Activated CD8-positive, alpha-beta T cell treated with anti-CD3 and anti-CD28 coated beads for 36 hours (primary cell): ENCODE measurements around the gene EVI2B. TPM values are rescaled to one million over a fixed set of nuclear protein-coding genes. Genes with fewer than 3 reads are reported as not detected.

ENCODE experiments used
- ATAC-seq: fragments of 200-7000 bp; cut with Tn5 transposase; one replicate; pipeline ENCODE4 v1.10.0; 2021; ENCODE audit warnings: mild to moderate bottlenecking, moderate library complexity
- CTCF ChIA-PET: fragments of 350-600 bp; sonication (Branson Sonifier 250); formaldehyde crosslinking; loops from one replicate; lab custom pipeline; 2021; ENCODE audit warnings: antibody characterized with exemption; lab: Charles Lee
- POLR2A ChIA-PET: fragments of 350-600 bp; sonication (Branson Sonifier 250); formaldehyde crosslinking; loops from one replicate; lab custom pipeline; 2021; ENCODE audit warnings: antibody characterized with exemption; lab: Charles Lee
- DNase-seq: peaks from one replicate; pipeline ENCODE4 v3.0.0-alpha.2; 2020
- H3K27ac Mint-ChIP-seq: one replicate; pipeline ENCODE4 v1.8.0; 2021; ENCODE audit warnings: mild to moderate bottlenecking, mixed read lengths
- H3K27me3 Mint-ChIP-seq: one replicate; pipeline ENCODE4 v1.8.0; 2021; ENCODE audit warnings: mixed read lengths
- H3K36me3 Mint-ChIP-seq: one replicate; pipeline ENCODE4 v1.8.0; 2021; ENCODE audit warnings: low read depth, mixed read lengths
- H3K4me1 Mint-ChIP-seq: one replicate; pipeline ENCODE4 v1.8.0; 2021; ENCODE audit warnings: low read depth, mixed read lengths
- H3K4me3 Mint-ChIP-seq: one replicate; pipeline ENCODE4 v1.8.0; 2021; ENCODE audit warnings: mild to moderate bottlenecking, moderate library complexity, mixed read lengths
- H3K9me3 Mint-ChIP-seq: one replicate; pipeline ENCODE4 v1.8.0; 2021; ENCODE audit warnings: mixed read lengths
- CTCF ChIP-seq: fragments of 200-600 bp; IDR thresholded peaks from one replicate; pipeline ENCODE4 v1.8.0; 2022; ENCODE audit warnings: antibody characterized with exemption, mild to moderate bottlenecking
- intact Hi-C: fragments of 100-400 bp; cut with micrococcal nuclease; formaldehyde crosslinking; loops from one replicate; pipeline ENCODE4 v1.10.0; 2022
- total RNA-seq, 2 experiments: library from RNA; stranded (reverse); gene quantifications; one replicate each; pipeline ENCODE4 v1.2.3, GENCODE V29; 2021

The EVI2B gene
- total RNA-seq, 2 experiments from 2014 or later = 15.0 to 16.4 TPM

GRCh38 chr17:31295489-31295871 is 18.4 kb downstream of the EVI2B start:
- DNase-seq (no peak), ATAC-seq (no peak)
- intact Hi-C loops = no loop called here
- Mint-ChIP-seq H3K27ac (no peak overlapping the region), H3K27me3 (no peaks in the 10 kb centered on the region), H3K4me1 (peaks cover 5% of the 10 kb centered on the region), H3K36me3 (peaks cover 3% of the 10 kb centered on the region), H3K9me3 (no peaks in the 10 kb centered on the region), H3K4me3 (no peak overlapping the region)
- POLR2A ChIA-PET = no interaction called here
- no peak for TF ChIP-seq CTCF
- CTCF ChIA-PET = interaction anchor here (0.9 to 1.1 kb wide), 2 partner anchors 10 to 41 kb away, joined by 3 to 4 read pairs; no protein-coding TSS in a partner anchor

- CTCF ChIA-PET = interaction anchor here (0.9 to 1.5 kb wide), 3 partner anchors 9 to 227 kb away, joined by 3 to 4 read pairs (median 3); no protein-coding TSS in a partner anchor
- no peak for TF ChIP-seq CTCF
- H3K36me3 Mint-ChIP-seq = peaks cover 3% of the 10 kb centered on the region
- no peak for ATAC-seq
- no peak for DNase-seq
- H3K4me1 Mint-ChIP-seq = peaks cover 10% of the 10 kb centered on the region
- POLR2A ChIA-PET = no interaction called here
- no peak overlapping the region for H3K27ac Mint-ChIP-seq
- H3K4me3 Mint-ChIP-seq = no peak overlapping the region
- intact Hi-C loops = no loop called here
- no peaks in the 10 kb centered on the region for H3K27me3 Mint-ChIP-seq
- no peaks in the 10 kb centered on the region for H3K9me3 Mint-ChIP-seq
Observed at GRCh38 chr17:31294820-31295488, 18.9 kb downstream of the EVI2B start.

- POLR2A ChIA-PET = no interaction called here
- no peak overlapping the region for H3K27ac Mint-ChIP-seq
- ATAC-seq = no peak
- peaks cover 3% of the 10 kb centered on the region for H3K36me3 Mint-ChIP-seq
- DNase-seq = no peak
- H3K4me1 Mint-ChIP-seq = peaks cover 7% of the 10 kb centered on the region
- H3K4me3 Mint-ChIP-seq = no peak overlapping the region
- intact Hi-C loops = no loop called here
- no peaks in the 10 kb centered on the region for H3K9me3 Mint-ChIP-seq
- TF ChIP-seq CTCF = no peak
- CTCF ChIA-PET = interaction anchor here (1.0 to 1.5 kb wide), 2 partner anchors 9 to 226 kb away, joined by 3 to 5 read pairs; no protein-coding TSS in a partner anchor
- H3K27me3 Mint-ChIP-seq = no peaks in the 10 kb centered on the region
Observed at GRCh38 chr17:31294231-31294630, 19.6 kb downstream of the EVI2B start.

GRCh38 chr17:31293581-31293980 is 20.3 kb downstream of the EVI2B start:
- ATAC-seq = no peak
- Mint-ChIP-seq H3K36me3 (peaks cover 3% of the 10 kb centered on the region), H3K4me3 (no peak overlapping the region), H3K4me1 (peaks cover 13% of the 10 kb centered on the region), H3K27ac (no peak overlapping the region), H3K27me3 (no peaks in the 10 kb centered on the region), H3K9me3 (no peaks in the 10 kb centered on the region)
- TF ChIP-seq CTCF = no peak
- intact Hi-C loops = no loop called here
- DNase-seq = no peak
- CTCF ChIA-PET = interaction anchor here (1.0 to 1.5 kb wide), 2 partner anchors 9 to 225 kb away, joined by 3 to 5 read pairs; no protein-coding TSS in a partner anchor
- POLR2A ChIA-PET = interaction anchor here (1.0 kb wide), 1 partner anchor 16 kb away, joined by 3 read pairs; no protein-coding TSS in a partner anchor

GRCh38 chr17:31291820-31292219 is 22.0 kb downstream of the EVI2B start:
- POLR2A ChIA-PET = no interaction called here
- peaks cover 20% of the 10 kb centered on the region for H3K4me1 Mint-ChIP-seq
- CTCF ChIA-PET = no interaction called here
- no peak overlapping the region for H3K4me3 Mint-ChIP-seq
- H3K27me3 Mint-ChIP-seq = no peaks in the 10 kb centered on the region
- DNase-seq = no peak
- H3K27ac Mint-ChIP-seq = no peak overlapping the region
- ATAC-seq = no peak
- no peaks in the 10 kb centered on the region for H3K9me3 Mint-ChIP-seq
- intact Hi-C loops = no loop called here
- H3K36me3 Mint-ChIP-seq = peaks cover 11% of the 10 kb centered on the region
- TF ChIP-seq CTCF = no peak
